ENCODE data around the gene AIFM3. TPM values are rescaled to one million over a fixed set of nuclear protein-coding genes. Genes with fewer than 3 reads are reported as not detected.
A peak's percentile ranks its signal among the peaks of the same experiment; 100 is the strongest.

The AIFM3 gene
- total RNA-seq, 1 experiment from 2014 or later, result 9.7 TPM

DNA sequence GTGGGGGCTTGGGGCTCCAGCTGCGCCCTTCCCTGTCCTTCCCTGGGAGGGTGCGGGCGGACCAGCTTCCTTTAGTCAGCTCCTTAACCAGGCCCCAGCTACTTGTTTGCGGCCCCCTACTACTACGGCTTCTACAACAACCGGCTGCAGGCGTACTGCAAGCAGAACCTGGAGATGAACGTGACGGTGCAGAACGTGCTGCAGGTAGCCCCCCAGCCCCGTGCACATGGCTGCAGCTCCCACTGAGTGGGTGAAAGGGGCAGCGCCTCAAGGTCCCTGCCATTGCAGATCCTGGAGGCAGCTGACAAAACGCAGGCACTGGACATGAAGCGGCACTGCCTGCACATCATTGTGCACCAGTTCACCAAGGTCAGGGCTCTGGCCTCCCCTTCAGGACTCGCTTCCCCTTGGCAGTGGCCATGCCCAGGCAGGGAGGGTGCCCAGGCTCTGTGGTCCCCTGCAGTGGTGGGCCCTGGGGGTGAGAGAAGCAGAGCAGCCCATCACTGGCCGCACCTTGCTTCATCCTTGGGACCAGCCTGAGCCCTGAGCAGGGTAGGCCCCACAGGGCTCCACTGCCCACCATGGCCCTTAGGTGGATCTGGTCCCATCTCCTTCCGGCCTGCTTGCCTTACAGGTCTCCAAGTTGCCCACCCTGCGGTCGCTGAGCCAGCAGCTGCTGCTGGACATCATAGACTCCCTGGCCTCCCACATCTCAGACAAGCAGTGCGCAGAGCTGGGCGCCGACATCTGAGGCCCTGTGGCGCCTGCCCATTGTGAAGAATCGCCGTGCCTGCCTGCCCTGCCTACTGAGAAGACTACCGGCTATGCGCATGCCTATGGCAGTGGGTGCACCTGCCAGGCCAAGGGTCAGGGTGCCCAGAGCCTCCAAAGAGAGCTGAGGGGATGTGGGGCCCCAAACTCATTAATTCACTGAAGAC, 29.8 kb downstream of the AIFM3 start (continued):
- TF ChIP-seq ZNF274 (IDR thresholded peaks at IDR 0.05; ENCODE audit: low read depth, low read length), result no peak
- no peak for TF ChIP-seq EZH2phosphoT487 (IDR thresholded peaks at IDR 0.05; ENCODE audit: borderline replicate concordance)
- TF ChIP-seq, protein P1, sequence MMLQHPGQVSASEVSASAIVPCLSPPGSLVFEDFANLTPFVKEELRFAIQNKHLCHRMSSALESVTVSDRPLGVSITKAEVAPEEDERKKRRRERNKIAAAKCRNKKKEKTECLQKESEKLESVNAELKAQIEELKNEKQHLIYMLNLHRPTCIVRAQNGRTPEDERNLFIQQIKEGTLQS (IDR thresholded peaks at IDR 0.05), result no peak
- no peak for TF ChIP-seq SRF (IDR thresholded peaks at IDR 0.05; ENCODE audit: low read depth)
- no peak for TF ChIP-seq SP1 (IDR thresholded peaks at IDR 0.05; ENCODE audit: low read depth)
- TF ChIP-seq ELF1 (IDR thresholded peaks at IDR 0.05; ENCODE audit: borderline replicate concordance, low read depth), result no peak
- TF ChIP-seq, protein P2, sequence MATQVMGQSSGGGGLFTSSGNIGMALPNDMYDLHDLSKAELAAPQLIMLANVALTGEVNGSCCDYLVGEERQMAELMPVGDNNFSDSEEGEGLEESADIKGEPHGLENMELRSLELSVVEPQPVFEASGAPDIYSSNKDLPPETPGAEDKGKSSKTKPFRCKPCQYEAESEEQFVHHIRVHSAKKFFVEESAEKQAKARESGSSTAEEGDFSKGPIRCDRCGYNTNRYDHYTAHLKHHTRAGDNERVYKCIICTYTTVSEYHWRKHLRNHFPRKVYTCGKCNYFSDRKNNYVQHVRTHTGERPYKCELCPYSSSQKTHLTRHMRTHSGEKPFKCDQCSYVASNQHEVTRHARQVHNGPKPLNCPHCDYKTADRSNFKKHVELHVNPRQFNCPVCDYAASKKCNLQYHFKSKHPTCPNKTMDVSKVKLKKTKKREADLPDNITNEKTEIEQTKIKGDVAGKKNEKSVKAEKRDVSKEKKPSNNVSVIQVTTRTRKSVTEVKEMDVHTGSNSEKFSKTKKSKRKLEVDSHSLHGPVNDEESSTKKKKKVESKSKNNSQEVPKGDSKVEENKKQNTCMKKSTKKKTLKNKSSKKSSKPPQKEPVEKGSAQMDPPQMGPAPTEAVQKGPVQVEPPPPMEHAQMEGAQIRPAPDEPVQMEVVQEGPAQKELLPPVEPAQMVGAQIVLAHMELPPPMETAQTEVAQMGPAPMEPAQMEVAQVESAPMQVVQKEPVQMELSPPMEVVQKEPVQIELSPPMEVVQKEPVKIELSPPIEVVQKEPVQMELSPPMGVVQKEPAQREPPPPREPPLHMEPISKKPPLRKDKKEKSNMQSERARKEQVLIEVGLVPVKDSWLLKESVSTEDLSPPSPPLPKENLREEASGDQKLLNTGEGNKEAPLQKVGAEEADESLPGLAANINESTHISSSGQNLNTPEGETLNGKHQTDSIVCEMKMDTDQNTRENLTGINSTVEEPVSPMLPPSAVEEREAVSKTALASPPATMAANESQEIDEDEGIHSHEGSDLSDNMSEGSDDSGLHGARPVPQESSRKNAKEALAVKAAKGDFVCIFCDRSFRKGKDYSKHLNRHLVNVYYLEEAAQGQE (IDR thresholded peaks at IDR 0.05; ENCODE audit: low read depth), result no peak

DNA sequence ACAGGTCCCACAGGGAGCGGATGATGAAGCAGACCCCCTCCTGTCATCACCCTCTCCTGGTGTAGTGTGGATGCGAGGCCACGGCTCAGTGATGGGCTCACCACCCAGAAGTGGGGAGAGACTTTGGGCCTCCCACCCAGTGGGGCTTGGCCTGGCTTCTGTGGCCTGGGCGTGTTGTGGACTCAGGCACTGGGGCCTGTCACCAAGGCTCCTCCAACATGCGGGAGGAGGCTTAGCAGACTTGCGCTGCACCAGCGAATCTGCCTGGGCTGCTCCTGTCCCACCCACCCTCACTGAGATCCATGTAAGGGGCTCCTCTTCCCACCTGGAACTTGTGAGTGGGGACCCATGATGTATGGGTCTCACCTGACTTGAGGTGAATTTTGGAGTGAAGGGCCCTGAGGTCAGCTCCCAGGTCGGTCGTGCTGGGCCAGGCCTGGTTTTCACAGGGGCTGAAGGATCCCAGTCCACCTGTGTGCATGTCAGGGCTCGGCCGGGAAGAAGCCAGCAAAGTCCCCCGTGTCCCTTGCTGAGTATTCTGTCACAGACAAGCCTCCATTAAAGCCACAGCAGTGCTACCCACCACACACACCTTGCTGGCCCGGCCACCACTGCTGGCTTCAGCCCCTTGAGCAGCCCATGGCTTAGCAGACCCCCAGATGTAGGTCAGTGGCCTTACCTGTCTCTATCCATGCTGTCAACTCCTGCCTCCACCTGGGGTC, 30.6 kb downstream of the AIFM3 start:
- Histone ChIP-seq H3K9me2 (ENCODE audit: insufficient read depth) (no peaks in the 10 kb centered on the region), H3K4me1 (ENCODE audit: control insufficient read depth in 1 of 2, insufficient read depth in 2 of 2, low read length in 2 of 2) (peaks cover 10 to 15% of the 10 kb centered on the region in 2 experiments; a peak in 3 of 4 replicates), H3K27ac (ENCODE audit: low read depth, low read length) (peak overlapping the region; percentile 40; the same call in 1 of the 2 replicates), H3K4me2 (ENCODE audit: low read length) (no peak overlapping the region), H3K79me2 (ENCODE audit: insufficient read depth, low read length) (peaks cover 25% of the 10 kb centered on the region), H3K9ac (ENCODE audit: low read length) (no peak overlapping the region), H3K4me3 (replicated peaks in 1 of 2; ENCODE audit: low read depth in 1 of 2, low read length in 2 of 2) (no peak overlapping the region), H2AFZ (ENCODE audit: low read depth, low read length, poor library complexity, severe bottlenecking) (no peak overlapping the region), H3K36me3 (ENCODE audit: control insufficient read depth in 1 of 2, insufficient read depth in 2 of 2, low read length in 2 of 2) (peaks cover 3 to 11% of the 10 kb centered on the region in 2 experiments; a peak in 3 of 4 replicates), H3K9me3 (ENCODE audit: control insufficient read depth in 1 of 2, insufficient read depth in 1 of 2, low read depth in 1 of 2, low read length in 2 of 2) (no peaks in the 10 kb centered on the region), H3K27me3 (ENCODE audit: insufficient read depth, low read length) (no peaks in the 10 kb centered on the region), H4K20me1 (ENCODE audit: insufficient read depth) (no peaks in the 10 kb centered on the region)
- ChIA-PET POLR2A (no interaction called here), CTCF (no interaction called here), RAD21 (ENCODE audit: low non-redundant PET in 1 of 2, low total read pairs in 2 of 2, uncharacterized antibody in 2 of 2, unreplicated experiment in 2 of 2) (no interaction called here)
- intact Hi-C loops (cut with micrococcal nuclease), result no loop called here
- BruUV-seq (replicated peaks), result no TSS peak
- TF ChIP-seq EGR1 (IDR thresholded peaks at IDR 0.05; ENCODE audit: low read depth) (no peak), JUND (IDR thresholded peaks at IDR 0.05) (peak; percentile 30; the same call in 1 of the 2 replicates)
- no peak for DNase-seq (ENCODE audit: low read depth, low spot score)
- ATAC-seq, result no peak
